Heart right ventricle (tissue), 16 donors: ENCODE measurements around the gene CD80. TPM values are rescaled to one million over a fixed set of nuclear protein-coding genes. Genes with fewer than 3 reads are reported as not detected.
A peak's percentile ranks its signal among the peaks of the same experiment; 100 is the strongest.

Experiments used
- ATAC-seq, 8 donors: fragments of 200-7000 bp; cut with Tn5 transposase; one replicate each; pipeline ENCODE4 v1.9.1; 2020; ENCODE audit warnings: mild to moderate bottlenecking in 8 of 8, moderate library complexity in 8 of 8, moderate number of reproducible peaks in 1 of 8
- DNase-seq, 2 donors: peaks; one replicate each; pipeline ENCODE4 v3.0.0-alpha.2; 2020
- H3K27ac ChIP-seq, 10 donors: fragments of 200-600 bp; sonication (generic) in 2 of 10; one replicate each; pipeline versions ENCODE4 v1.5.0 to v1.8.0; 2020 to 2022; ENCODE audit warnings: mild to moderate bottlenecking in 3 of 10
- H3K27me3 ChIP-seq, 7 donors: fragments of 200-600 bp; one replicate each; pipeline ENCODE4 v1.8.0; 2021 to 2022; ENCODE audit warnings: mild to moderate bottlenecking in 2 of 7
- H3K36me3 ChIP-seq, 9 donors: fragments of 200-600 bp; sonication (generic) in 1 of 9; one replicate each; pipeline versions ENCODE4 v1.5.0 to v1.8.0; 2020 to 2022; ENCODE audit warnings: mild to moderate bottlenecking in 2 of 9
- H3K4me1 ChIP-seq, 9 donors: fragments of 200-600 bp; sonication (generic) in 1 of 9; one replicate each; pipeline versions ENCODE4 v1.5.0 to v1.8.0; 2020 to 2022; ENCODE audit warnings: mild to moderate bottlenecking in 4 of 9
- H3K4me3 ChIP-seq, 10 donors: fragments of 200-600 bp; sonication (generic) in 2 of 10; one replicate each; pipeline versions ENCODE4 v1.5.0 to v1.8.0; 2020 to 2022; ENCODE audit warnings: mild to moderate bottlenecking in 7 of 10, moderate library complexity in 2 of 10
- H3K9me3 ChIP-seq, 11 donors: fragments of 200-600 bp in 10 of 11; sonication (generic) in 2 of 11; one replicate each; pipeline versions ENCODE4 v1.5.0 to v1.8.0; 2013 to 2022; ENCODE audit warnings: mild to moderate bottlenecking in 2 of 11, control low read depth in 1 of 11, moderate library complexity in 1 of 11
- CTCF ChIP-seq, 9 donors: fragments of 200-600 bp; sonication (generic) in 2 of 9; IDR thresholded peaks; one replicate each; pipeline versions ENCODE4 v1.5.0 to v1.8.0; 2021 to 2022; ENCODE audit warnings: antibody characterized with exemption in 9 of 9, mild to moderate bottlenecking in 5 of 9, moderate library complexity in 1 of 9
- WGBS, 2 donors: extraction: QIAGEN DNeasy Blood & Tissue Kit; methylation state at CpG; one replicate each; pipeline ENCODE4 v1.1.7; 2013; ENCODE audit warnings: inconsistent platforms in 1 of 2; 5-methylcytosine and 5-hydroxymethylcytosine counted together
- intact Hi-C, 10 donors: fragments of 100-400 bp; cut with DNase I; formaldehyde crosslinking; loops; one replicate each; pipeline versions ENCODE4 v1.11.1 to v1.14.2; 2022
- polyA plus RNA-seq, 2 donors: library from polyadenylated mRNA; stranded (reverse); fragments of 200-250 nt; gene quantifications; one replicate each; pipeline ENCODE4 v1.2.3, GENCODE V29; 2013
- total RNA-seq, 10 donors: library from RNA; stranded (reverse); fragmentation: NEBNext Ultra II Directional in 3 of 10; extraction: Animal tissue kit (Norgen Biotek cat#: 25700) in 3 of 10; gene quantifications; one replicate each; pipeline versions ENCODE4 v1.2.1 to v1.2.4, GENCODE V29; 2021 to 2023
- donor health status: Arrhythmogenic right ventricular cardiomyopathy.
- donor health status: ischemic (EF 13 %, LVEDD 7.1; RV severe dilation, severe dysfunction).
- donor health status: healthy with polysubstance abuse.
- donor health status: DM: no; HTN: yes; CAD: no.
- donor health status: DM: no; HTN: no; CAD: no.
- donor health status: ischemic (EF 25% LVEDD 6.9; RV normal size, moderate dysfunction).
- donor health status: ischemic (EF 25% LVEDD 5.7; RV mildly dilated, moderate dysfunction).
- donor health status: healthy.
- donor health status: DM: yes; HTN: yes; CAD: no.
- donor health status: Ischemic cardiomyopathy.
- donor health status: ischemic (EF 35%, LVEDD 5.7; RV mildly dilated, moderate dysfunction).
- donor health status: nonischemic (EF 11% LVEDD 7.7; RV severe dilation, severe dysfunction).
- donor health status: DM: yes; HTN: yes; CAD: no.
- donor health status: PGD.
- donor health status: ischemic (EF 29% LVEDD 5.4; RV normal size, mild dysfunction).
- donor health status: nonischemic (EF 23%, LVEDD 6.1; RV moderate dilation, normal function).

Gene CD80
- total and polyA plus RNA-seq, 12 donors = 0.01 to 1.6 (median 0.33) TPM; not detected in 6

GRCh38 chr3:119551598-119551997 lies 7.8 kb downstream of the CD80 start:
- H3K27ac ChIP-seq = no peak overlapping the region
- 91 to 94% methylated on average over 5 of the region's 5 CpGs for WGBS, 2 donors
- no peaks in the 10 kb centered on the region for H3K27me3 ChIP-seq
- TF ChIP-seq CTCF (IDR thresholded peaks at IDR 0.05) = no peak
- H3K36me3 ChIP-seq = no peaks in the 10 kb centered on the region
- peaks cover 0 to 18% (median 0%) of the 10 kb centered on the region in 9 donors for H3K4me1 ChIP-seq
- no peak overlapping the region for H3K4me3 ChIP-seq
- no peaks in the 10 kb centered on the region for H3K9me3 ChIP-seq
- no peak for DNase-seq
- no peak for ATAC-seq
- intact Hi-C loops = no loop called here

GRCh38 chr3:119550192-119550910 lies 9.1 kb downstream of the CD80 start:
- Histone ChIP-seq H3K27me3 (no peaks in the 10 kb centered on the region), H3K4me1 (peaks cover 0 to 9% (median 0%) of the 10 kb centered on the region in 9 donors), H3K4me3 (no peak overlapping the region), H3K9me3 (no peaks in the 10 kb centered on the region), H3K36me3 (no peaks in the 10 kb centered on the region), H3K27ac (no peak overlapping the region)
- ATAC-seq = peak in 2 of 8 donors; percentile 34 to 61
- DNase-seq = no peak
- intact Hi-C loops = no loop called here
- WGBS, 2 donors = 90 to 96% methylated on average over 9 of the region's 9 CpGs
- peak in 2 of 9 donors; percentile 20 to 33 for TF ChIP-seq CTCF (IDR thresholded peaks at IDR 0.05)

DNA sequence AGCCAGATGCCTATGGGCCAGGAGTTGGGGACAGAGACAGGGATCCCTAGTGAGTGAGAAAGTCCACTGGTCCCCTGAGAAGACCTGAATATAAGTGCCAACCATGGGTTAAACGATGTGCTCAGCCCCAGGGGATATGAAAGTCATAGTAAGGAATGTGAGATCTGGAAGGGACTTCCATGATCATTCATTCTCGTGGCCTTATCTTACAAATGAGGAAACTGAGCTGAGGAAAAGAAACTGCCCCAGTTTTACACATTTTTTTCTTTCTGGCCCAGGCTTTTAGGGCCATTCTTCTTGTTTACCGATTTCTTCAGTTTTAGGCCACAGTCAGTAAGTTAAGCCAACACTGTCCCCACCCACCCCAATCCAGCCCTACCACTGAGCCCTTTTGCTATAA lies 11.1 kb downstream of the CD80 start:
- no peak overlapping the region for H3K4me3 ChIP-seq
- ATAC-seq (no peak), DNase-seq (no peak)
- H3K27me3 ChIP-seq = no peaks in the 10 kb centered on the region
- H3K27ac ChIP-seq = no peak overlapping the region
- 33 to 40% methylated on average over 3 of the region's 3 CpGs for WGBS, 2 donors
- H3K4me1 ChIP-seq = no peaks in the 10 kb centered on the region
- intact Hi-C loops = no loop called here
- peaks cover 0 to 2% (median 0%) of the 10 kb centered on the region in 11 donors for H3K9me3 ChIP-seq
- H3K36me3 ChIP-seq = no peaks in the 10 kb centered on the region
- no peak for TF ChIP-seq CTCF (IDR thresholded peaks at IDR 0.05)

GRCh38 chr3:119547227-119547626 lies 12.2 kb downstream of the CD80 start:
- whole genome bisulfite sequencing, 2 donors = 85 to 89% methylated on average over 1 of the region's 1 CpG
- no peak for DNase-seq
- intact Hi-C loops = no loop called here
- Histone ChIP-seq H3K4me3 (no peak overlapping the region), H3K4me1 (no peaks in the 10 kb centered on the region), H3K27me3 (no peaks in the 10 kb centered on the region), H3K36me3 (no peaks in the 10 kb centered on the region), H3K9me3 (peaks cover 0 to 6% (median 0%) of the 10 kb centered on the region in 11 donors), H3K27ac (no peak overlapping the region)
- no peak for ATAC-seq
- no peak for TF ChIP-seq CTCF (IDR thresholded peaks at IDR 0.05)
